Ectodermal cell (in vitro differentiated cells): Measurements from ENCODE around the gene SLC23A2.

Experiments
- H3K27ac ChIP-seq: 2 replicates; pipeline ENCODE4 v1.7.0; 2013; ENCODE audit warnings: mild to moderate bottlenecking, low read depth, low read length; ENCODE audit not compliant: insufficient read depth, poor library complexity, severe bottlenecking
- H3K27me3 ChIP-seq: 2 replicates; pipeline ENCODE4 v1.7.0; 2013; ENCODE audit warnings: mild to moderate bottlenecking, low read length; ENCODE audit not compliant: insufficient read depth, control insufficient read depth, poor library complexity, severe bottlenecking
- H3K36me3 ChIP-seq: one replicate; pipeline ENCODE4 v1.7.0; 2013; ENCODE audit warnings: low read length; ENCODE audit not compliant: control insufficient read depth, insufficient read depth
- H3K4me1 ChIP-seq: one replicate; pipeline ENCODE4 v1.7.0; 2013; ENCODE audit warnings: low read length; ENCODE audit not compliant: control insufficient read depth, insufficient read depth
- H3K4me3 ChIP-seq: 2 replicates; pipeline ENCODE4 v1.7.0; 2013; ENCODE audit warnings: low read depth, low read length, control low read depth; ENCODE audit not compliant: insufficient read depth
- H3K9me3 ChIP-seq: 2 replicates; pipeline ENCODE4 v1.7.0; 2013; ENCODE audit warnings: mild to moderate bottlenecking, low read length, moderate library complexity; ENCODE audit not compliant: control insufficient read depth
- WGBS, 2 experiments: methylation state at CpG; one replicate each; pipeline ENCODE4 v1.1.7; 2013; ENCODE audit warnings: missing lambda C conversion rate in 2 of 2; 5-methylcytosine and 5-hydroxymethylcytosine counted together

SLC23A2 gene

DNA sequence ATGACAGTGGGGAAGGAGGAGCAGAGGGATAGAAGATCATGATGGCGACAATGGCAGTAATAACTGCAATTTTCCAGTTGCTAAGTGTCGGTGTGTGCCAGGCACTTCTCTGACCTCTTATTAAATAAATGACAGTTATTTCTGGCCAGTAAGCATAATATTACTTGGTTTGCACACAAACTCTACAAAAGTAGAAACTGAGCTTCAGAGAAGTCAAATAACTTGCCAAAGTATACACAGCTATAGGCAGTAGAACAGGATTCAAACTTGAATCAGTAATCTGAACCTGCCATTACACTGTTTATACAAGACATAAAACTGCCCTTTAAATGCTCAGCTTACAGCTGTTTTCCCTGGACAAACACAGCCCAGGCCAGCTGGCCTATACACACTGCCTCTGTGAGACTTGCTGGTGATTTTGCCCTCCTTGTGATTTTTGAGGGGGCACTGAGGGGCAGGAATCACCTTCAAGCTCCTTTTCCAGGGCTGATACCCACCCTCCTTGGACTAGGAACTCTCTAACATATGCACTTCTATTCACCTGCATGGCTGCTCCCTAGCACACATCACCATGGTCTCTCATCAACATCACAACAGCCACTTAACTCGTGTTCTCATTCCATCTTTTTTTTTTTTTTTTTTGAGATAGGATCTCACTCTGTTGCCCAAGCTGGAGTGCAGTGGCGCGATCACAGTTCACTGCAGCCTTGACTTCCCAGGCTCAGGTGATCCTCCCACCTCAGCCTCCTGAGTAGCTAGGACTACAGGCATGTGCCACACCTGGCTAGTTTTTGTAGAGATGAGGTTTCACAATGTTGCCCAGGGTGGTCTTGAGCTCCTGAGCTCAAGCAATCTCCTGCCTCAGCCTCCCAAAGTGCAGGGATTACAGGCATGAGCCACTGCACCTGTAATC is 63.6 kb downstream of the SLC23A2 start:
- Histone ChIP-seq H3K27me3 (no peaks in the 10 kb centered on the region), H3K27ac (no peak overlapping the region), H3K4me1 (no peaks in the 10 kb centered on the region), H3K4me3 (no peak overlapping the region), H3K9me3 (no peaks in the 10 kb centered on the region), H3K36me3 (no peaks in the 10 kb centered on the region)
- 79 to 84% methylated on average over 4 to 5 of the region's 5 CpGs for WGBS, 2 experiments

DNA sequence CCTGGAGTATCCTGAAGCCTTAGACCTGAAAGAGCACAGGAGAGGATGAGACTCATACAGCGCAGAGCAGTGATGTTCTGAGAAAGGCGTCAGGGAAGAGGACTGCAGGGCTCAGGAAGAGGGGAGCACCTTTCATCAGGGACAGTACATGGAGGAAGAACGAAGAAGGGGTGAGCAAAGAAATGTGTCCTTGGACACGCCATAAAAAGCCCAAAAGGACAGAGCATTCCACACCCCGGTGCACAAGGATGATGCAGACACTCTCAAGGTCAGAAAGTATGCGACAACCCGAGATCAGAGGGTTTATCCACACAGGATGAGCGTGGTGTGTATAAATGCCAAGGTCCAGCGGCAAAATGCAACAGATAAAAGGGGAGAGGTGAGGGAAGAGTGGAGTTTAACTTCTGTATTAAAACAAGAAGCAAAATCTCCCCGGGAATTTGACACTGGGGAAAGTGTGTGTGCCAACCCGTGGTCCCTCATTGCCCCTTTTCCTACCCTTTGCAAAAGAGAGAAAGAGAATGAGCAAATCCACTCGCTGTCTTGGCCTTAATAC is 64.4 kb downstream of the SLC23A2 start:
- H3K27me3 ChIP-seq: no peaks in the 10 kb centered on the region
- WGBS, 2 experiments: 92 to 96% methylated on average over 12 of the region's 12 CpGs
- H3K36me3 ChIP-seq: no peaks in the 10 kb centered on the region
- H3K4me3 ChIP-seq: no peak overlapping the region
- no peaks in the 10 kb centered on the region for H3K9me3 ChIP-seq
- no peak overlapping the region for H3K27ac ChIP-seq
- no peaks in the 10 kb centered on the region for H3K4me1 ChIP-seq

DNA sequence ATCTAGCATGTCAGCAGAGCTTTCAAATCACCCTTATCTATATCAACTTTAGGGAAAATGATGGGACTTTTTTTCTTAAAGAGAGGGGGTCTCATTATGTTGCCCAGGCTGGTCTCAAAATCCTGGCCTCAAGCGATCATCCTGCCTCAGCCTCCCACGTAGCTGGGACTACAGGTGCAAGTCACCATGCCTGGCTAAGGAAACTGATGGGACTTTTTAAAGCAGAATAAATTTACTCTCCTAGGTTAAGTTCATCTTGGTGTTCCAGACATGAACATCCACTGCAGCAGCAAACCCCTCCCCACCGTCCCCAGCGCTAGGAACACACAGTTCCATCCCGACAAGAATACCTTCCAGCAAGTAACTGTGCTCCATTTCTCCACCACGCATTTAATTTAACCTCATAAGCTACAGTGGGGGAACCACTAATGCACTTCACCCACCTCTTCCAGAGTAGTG is 64.9 kb downstream of the SLC23A2 start:
- 92 to 93% methylated on average over 6 of the region's 6 CpGs for whole genome bisulfite sequencing, 2 experiments
- H3K9me3 ChIP-seq: no peaks in the 10 kb centered on the region
- no peak overlapping the region for H3K27ac ChIP-seq
- H3K4me3 ChIP-seq: no peak overlapping the region
- H3K27me3 ChIP-seq: no peaks in the 10 kb centered on the region
- H3K4me1 ChIP-seq: no peaks in the 10 kb centered on the region
- H3K36me3 ChIP-seq: no peaks in the 10 kb centered on the region

DNA sequence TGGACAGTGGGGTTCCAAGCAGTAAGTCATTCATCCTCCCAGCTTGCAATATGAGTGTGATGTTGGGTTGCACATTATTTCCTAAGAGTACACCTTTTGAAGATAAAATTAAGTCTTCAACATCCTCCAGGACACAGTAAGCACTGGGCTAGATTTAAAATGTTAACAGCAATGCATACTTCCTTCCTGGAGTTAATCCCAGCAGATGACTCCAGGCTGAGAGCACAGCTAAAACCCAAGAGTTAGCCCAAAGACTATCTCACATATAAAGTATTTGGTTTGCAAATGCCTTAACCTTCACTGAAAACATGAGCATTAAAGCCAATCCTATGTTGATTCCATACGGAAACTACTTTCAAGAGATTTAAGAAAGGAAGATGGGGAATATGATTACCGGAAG is 69.2 kb downstream of the SLC23A2 start:
- 94 to 100% methylated on average over 2 of the region's 2 CpGs for WGBS, 2 experiments
- no peaks in the 10 kb centered on the region for H3K27me3 ChIP-seq

DNA sequence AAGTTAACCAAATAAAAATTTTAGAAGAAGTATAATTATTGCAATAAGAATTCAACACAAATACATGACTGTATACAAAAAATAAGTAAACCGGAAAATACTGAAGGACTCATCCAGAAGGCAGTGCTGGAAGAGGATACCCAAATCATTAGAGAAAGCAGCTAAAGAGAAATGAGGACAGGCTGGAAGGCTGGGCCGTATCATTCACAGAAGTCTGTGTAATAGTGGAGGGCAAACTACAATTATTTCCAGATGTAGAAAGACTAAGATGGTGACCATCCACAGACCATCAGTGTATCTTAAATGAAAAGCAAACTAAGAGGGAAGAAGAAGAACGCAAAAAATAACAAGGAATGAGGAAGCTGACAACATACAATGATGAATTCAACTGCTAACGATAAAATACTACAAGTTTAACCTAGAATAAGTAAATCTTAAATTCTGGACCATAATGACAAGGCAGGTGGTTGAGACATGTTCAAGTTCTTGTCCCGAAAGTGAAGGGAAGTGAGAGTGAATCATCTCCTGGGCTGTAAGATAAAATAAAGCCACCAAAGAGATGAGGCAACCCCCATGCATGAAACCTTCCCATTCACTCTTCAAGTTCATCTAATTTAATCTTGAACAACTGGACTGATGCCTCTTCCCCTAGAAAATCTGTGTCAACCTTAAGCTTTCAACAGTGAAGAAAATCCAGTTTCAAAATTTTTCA is 71.5 kb downstream of the SLC23A2 start:
- WGBS, 2 experiments: 90 to 94% methylated on average over 3 to 5 of the region's 5 CpGs
- Histone ChIP-seq H3K36me3 (no peaks in the 10 kb centered on the region), H3K9me3 (no peaks in the 10 kb centered on the region), H3K27ac (no peak overlapping the region), H3K4me3 (no peak overlapping the region), H3K27me3 (no peaks in the 10 kb centered on the region), H3K4me1 (peaks cover under 1% of the 10 kb centered on the region)

More for the DNA sequence above, 69.2 kb downstream of the SLC23A2 start:
- Histone ChIP-seq H3K36me3 (no peaks in the 10 kb centered on the region), H3K27ac (no peak overlapping the region), H3K4me1 (no peaks in the 10 kb centered on the region), H3K4me3 (no peak overlapping the region), H3K9me3 (no peaks in the 10 kb centered on the region)

DNA sequence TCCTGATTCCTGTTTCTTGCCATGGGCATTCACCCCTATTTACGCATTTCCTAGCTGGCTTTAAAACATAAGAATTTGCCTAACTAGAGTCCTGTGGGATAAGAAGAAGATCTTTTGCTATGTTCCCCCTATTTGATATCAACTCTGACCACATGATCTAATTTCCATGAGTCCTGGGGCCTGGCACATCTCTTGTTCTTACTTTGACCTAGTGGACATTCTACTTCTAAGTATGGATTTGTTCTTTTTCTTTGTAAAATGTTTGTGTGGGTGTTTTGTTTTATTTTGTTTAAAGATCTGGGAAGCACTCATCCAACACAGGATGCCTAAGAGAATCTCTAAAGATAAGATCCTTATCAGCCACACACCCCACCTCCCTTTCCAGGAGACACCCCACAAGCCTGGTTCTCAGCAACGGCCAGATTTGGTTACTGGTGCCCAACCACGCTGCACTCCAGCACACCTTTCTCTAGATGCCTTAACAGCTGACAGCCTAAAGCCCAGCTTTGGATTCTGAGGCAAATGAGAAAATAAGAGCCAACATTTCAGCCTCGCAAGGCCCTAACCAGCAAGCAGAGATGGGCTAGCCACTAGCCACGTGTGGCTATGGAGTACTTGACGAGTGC is 74.7 kb downstream of the SLC23A2 start:
- Histone ChIP-seq H3K4me3 (no peak overlapping the region), H3K9me3 (no peaks in the 10 kb centered on the region), H3K36me3 (no peaks in the 10 kb centered on the region), H3K4me1 (peaks cover 11% of the 10 kb centered on the region), H3K27ac (no peak overlapping the region), H3K27me3 (no peaks in the 10 kb centered on the region)
- 91 to 93% methylated on average over 5 to 6 of the region's 6 CpGs for WGBS, 2 experiments

DNA sequence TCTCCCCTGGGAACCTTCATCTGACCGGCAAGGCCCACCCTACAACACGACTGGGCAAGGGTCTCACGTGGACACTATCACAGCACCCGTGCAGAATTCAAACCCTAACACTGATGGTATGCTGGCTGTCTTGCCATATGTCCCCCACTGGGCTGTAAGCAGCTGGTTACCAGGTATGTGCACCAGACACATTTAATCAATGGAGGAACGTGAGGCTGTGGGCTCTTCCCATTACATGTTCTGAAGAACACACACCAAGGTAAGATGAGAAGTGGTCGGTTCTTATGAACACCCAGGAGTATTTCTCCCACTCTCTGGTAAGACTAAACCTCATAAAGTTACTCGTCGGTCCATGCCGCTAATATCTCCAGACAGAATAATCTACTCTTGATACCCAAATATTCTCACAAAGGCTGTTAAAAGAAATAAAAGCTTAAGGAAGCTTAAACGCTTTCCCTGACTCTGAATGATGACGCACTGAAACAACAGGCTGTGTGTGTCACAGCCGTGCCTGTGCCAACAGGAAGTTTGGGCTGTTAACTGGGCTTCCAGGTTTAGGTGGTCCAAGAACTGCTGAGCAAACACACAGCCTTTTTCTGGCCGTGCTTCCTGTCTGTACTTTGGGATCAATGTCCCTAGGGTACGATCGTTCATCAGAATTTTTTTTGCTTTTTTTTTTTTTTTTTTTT is 75.3 kb downstream of the SLC23A2 start:
- Histone ChIP-seq H3K27me3 (no peaks in the 10 kb centered on the region), H3K4me3 (no peak overlapping the region), H3K9me3 (no peaks in the 10 kb centered on the region), H3K27ac (no peak overlapping the region), H3K36me3 (no peaks in the 10 kb centered on the region), H3K4me1 (peaks cover 11% of the 10 kb centered on the region)
- WGBS, 2 experiments: 92 to 94% methylated on average over 15 of the region's 15 CpGs

DNA sequence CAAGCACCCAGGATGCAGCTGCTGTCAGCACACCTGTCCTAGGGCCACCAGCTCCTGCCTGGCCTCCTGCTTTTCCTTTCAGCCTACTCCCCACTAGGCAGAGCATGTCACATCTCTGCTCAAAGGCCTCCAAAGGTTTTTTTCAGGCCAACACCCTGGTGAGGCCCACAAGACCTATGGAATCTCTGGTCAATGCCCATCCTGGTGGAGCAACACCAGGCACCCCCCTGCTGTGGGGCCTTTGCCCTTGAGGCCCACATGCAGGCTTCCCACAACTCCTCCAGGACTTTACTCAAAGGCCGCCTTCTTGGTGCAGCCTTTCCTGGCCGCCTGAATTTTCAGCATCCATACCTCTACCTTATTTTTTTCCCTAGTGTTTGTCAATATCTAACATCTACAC is 76.9 kb downstream of the SLC23A2 start:
- Histone ChIP-seq H3K36me3 (no peaks in the 10 kb centered on the region), H3K27ac (no peak overlapping the region), H3K4me1 (peaks cover 11% of the 10 kb centered on the region), H3K9me3 (no peaks in the 10 kb centered on the region), H3K27me3 (no peaks in the 10 kb centered on the region), H3K4me3 (no peak overlapping the region)
- WGBS, 2 experiments: 92% methylated on average over 2 of the region's 2 CpGs

DNA sequence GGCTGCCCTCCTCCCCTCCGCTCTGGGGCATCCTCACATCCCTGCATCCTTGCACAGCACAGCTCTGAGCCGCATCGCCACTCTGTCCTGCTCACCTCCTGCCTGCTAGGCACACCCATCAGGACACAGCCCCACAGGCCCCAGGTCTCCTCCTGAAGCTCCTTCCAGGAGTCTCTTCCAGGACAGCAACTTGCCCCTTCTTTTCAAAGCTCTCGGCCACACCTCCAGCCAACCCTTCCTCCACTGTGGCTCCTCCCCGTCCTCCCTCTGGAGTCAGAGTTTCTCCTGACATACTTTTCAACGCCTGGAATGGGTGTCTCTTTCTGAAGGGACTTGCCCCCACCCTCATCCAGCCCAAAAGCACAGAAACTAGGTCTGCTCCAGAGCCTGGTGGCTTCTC is 77.3 kb downstream of the SLC23A2 start:
- Histone ChIP-seq H3K36me3 (no peaks in the 10 kb centered on the region), H3K4me3 (no peak overlapping the region), H3K27ac (no peak overlapping the region), H3K27me3 (no peaks in the 10 kb centered on the region), H3K9me3 (no peaks in the 10 kb centered on the region), H3K4me1 (peaks cover 11% of the 10 kb centered on the region)
- 81 to 83% methylated on average over 6 of the region's 6 CpGs for WGBS, 2 experiments
